WTC11 (cell line): ENCODE results near the gene NKAIN4. TPM values are rescaled to one million over a fixed set of nuclear protein-coding genes. Genes with fewer than 3 reads are reported as not detected.

ENCODE experiments used
- ATAC-seq: fragments of 200-7000 bp; cut with Tn5 transposase; 2 replicates; pipeline ENCODE4 v1.10.0; 2021; ENCODE audit warnings: mild to moderate bottlenecking, moderate library complexity
- Bru-seq: library from RNA; stranded (reverse); fragments of 400-500 nt; gene quantifications from one replicate; lab custom pipeline; 2021; lab: Mats Ljungman, UMichigan
- CTCF ChIA-PET: fragments of 300-600 bp; sonication (Branson Sonifier 250); formaldehyde crosslinking; loops from one replicate; lab custom pipeline; 2021; ENCODE audit warnings: antibody characterized with exemption; lab: Charles Lee
- POLR2A ChIA-PET: fragments of 350-600 bp; sonication (Branson Sonifier 250); formaldehyde crosslinking; loops from one replicate; lab custom pipeline; 2021; ENCODE audit warnings: antibody characterized with exemption; lab: Charles Lee
- DNase-seq: peaks from one replicate; pipeline ENCODE4 v3.0.0; 2021; ENCODE audit warnings: low spot score
- H3K27ac Mint-ChIP-seq: 2 replicates; pipeline ENCODE4 v1.8.0; 2021; ENCODE audit warnings: mixed read lengths
- H3K27me3 Mint-ChIP-seq: 2 replicates; pipeline ENCODE4 v1.8.0; 2021; ENCODE audit warnings: low read depth, mild to moderate bottlenecking, moderate library complexity, mixed read lengths
- H3K36me3 Mint-ChIP-seq: 2 replicates; pipeline ENCODE4 v1.8.0; 2021; ENCODE audit warnings: mixed read lengths
- H3K4me1 Mint-ChIP-seq: 2 replicates; pipeline ENCODE4 v1.8.0; 2022; ENCODE audit warnings: mixed read lengths
- H3K4me3 Mint-ChIP-seq: 2 replicates; pipeline ENCODE4 v1.8.0; 2021; ENCODE audit warnings: mild to moderate bottlenecking, moderate library complexity, mixed read lengths
- H3K9me3 Mint-ChIP-seq: 2 replicates; pipeline ENCODE4 v1.8.0; 2021; ENCODE audit warnings: mixed read lengths
- ATF1 ChIP-seq: sonication (generic); formaldehyde crosslinking; IDR thresholded peaks from 2 replicates; pipeline ENCODE4 v1.8.1; 2023; ENCODE audit warnings: mild to moderate bottlenecking, moderate library complexity, missing genetic modification reagents
- IRF2 ChIP-seq: sonication (generic); formaldehyde crosslinking; IDR thresholded peaks from 2 replicates; pipeline ENCODE4 v1.8.0; 2022; ENCODE audit warnings: low read depth, missing genetic modification reagents, borderline replicate concordance
- MLX ChIP-seq: sonication (generic); formaldehyde crosslinking; IDR thresholded peaks from 2 replicates; pipeline ENCODE4 v1.8.1; 2023; ENCODE audit warnings: mild to moderate bottlenecking, missing genetic modification reagents, moderate library complexity
- NFATC4 ChIP-seq: fragments of 250-450 bp; sonication (Bioruptor Pico); IDR thresholded peaks from 2 replicates; pipeline ENCODE4 v1.9.0; 2021; ENCODE audit warnings: mild to moderate bottlenecking
- NR1H2 ChIP-seq: sonication (generic); formaldehyde crosslinking; IDR thresholded peaks from 2 replicates; pipeline ENCODE4 v1.9.0; 2021; ENCODE audit warnings: mild to moderate bottlenecking, moderate library complexity, missing genetic modification reagents
- ZNF423 ChIP-seq: fragments of 250-450 bp; sonication (Bioruptor Pico); IDR thresholded peaks from 2 replicates; pipeline ENCODE4 v2.1.2; 2022; ENCODE audit warnings: mild to moderate bottlenecking, moderate library complexity
- long read RNA-seq, 3 experiments: library from RNA in 1 of 3; library from capped mRNA in 1 of 3; library from polyadenylated mRNA in 1 of 3; unstranded in 2 of 3; stranded (forward) in 1 of 3; transcript quantifications; one replicate each; pipeline ENCODE4 v2.0.0, GENCODE V29; 2021
- total RNA-seq: library from RNA; stranded (reverse); gene quantifications from 3 replicates; pipeline ENCODE4 v1.2.3, GENCODE V29; 2021
- TF ChIP-seq, protein P1 (sequence below): sonication (generic); formaldehyde crosslinking; IDR thresholded peaks from 2 replicates; pipeline ENCODE4 v1.8.1; 2023; ENCODE audit warnings: mild to moderate bottlenecking, missing genetic modification reagents, moderate library complexity
- TF ChIP-seq, protein P2 (sequence below): sonication (generic); formaldehyde crosslinking; IDR thresholded peaks from 2 replicates; pipeline ENCODE4 v1.8.0; 2023; ENCODE audit warnings: missing genetic modification reagents, mild to moderate bottlenecking, borderline replicate concordance
- TF ChIP-seq, protein P3 (sequence below): sonication (generic); formaldehyde crosslinking; IDR thresholded peaks from 2 replicates; pipeline ENCODE4 v1.8.0; 2022; ENCODE audit warnings: missing genetic modification reagents
- TF ChIP-seq, protein P4 (sequence below): fragments of 250-450 bp; sonication (Bioruptor Pico); conservative IDR thresholded peaks from 2 replicates; pipeline ENCODE4 v1.9.0; 2021; ENCODE audit warnings: mild to moderate bottlenecking
- TF ChIP-seq, protein P5 (sequence below): sonication (generic); formaldehyde crosslinking; IDR thresholded peaks from 2 replicates; pipeline ENCODE4 v1.8.1; 2023; ENCODE audit warnings: mild to moderate bottlenecking, missing genetic modification reagents

NKAIN4 gene
- 7.2 to 11.0 TPM (median 9.6 TPM) in 3 replicates for total RNA-seq
- percentile 31 among the genes with signal in this experiment for Bru-seq, nascent RNA
- long read RNA-seq, experiment 1, transcript NKAIN4-203 (7 exons, 1,430 nt), result major isoform, 17 of 33 reads
- long read RNA-seq, experiment 1, partial matches to known transcripts, result 5 of 33 reads
- long read RNA-seq, experiment 1, other reads (novel, unspliced or antisense), result 11 of 33 reads
- long read RNA-seq, experiment 2, partial matches to known transcripts, result 1 of 7 reads
- long read RNA-seq, experiment 2, other reads (novel, unspliced or antisense), result 5 of 7 reads
- long read RNA-seq, experiment 3, transcript NKAIN4-203 (7 exons, 1,430 nt), result major isoform, 8 of 16 reads
- long read RNA-seq, experiment 3, partial matches to known transcripts, result 1 of 16 reads
- long read RNA-seq, experiment 3, other reads (novel, unspliced or antisense), result 7 of 16 reads

- H3K4me3 Mint-ChIP-seq, result peak within 1 kb of the TSS; percentile 80
- DNase-seq (no peak), ATAC-seq (no peak)
- no peak within 1 kb of the TSS for H3K27ac Mint-ChIP-seq
- H3K4me1 Mint-ChIP-seq, result peaks cover 23% of the 10 kb centered on the region
- ChIA-PET POLR2A (interaction anchor here (1.0 to 1.3 kb wide), 3 partner anchors 23 to 40 kb away, joined by 3 to 4 read pairs (median 3); no protein-coding TSS in a partner anchor), CTCF (interaction anchor here (0.9 to 7.2 kb wide), 12 partner anchors 8 to 284 kb away, joined by 3 to 173 read pairs (median 6); partner anchors contain the start of gene BIRC7)
- no peaks in the 10 kb centered on the region for H3K9me3 Mint-ChIP-seq
- no peaks in the 10 kb centered on the region for H3K36me3 Mint-ChIP-seq
- TF ChIP-seq, protein P1, sequence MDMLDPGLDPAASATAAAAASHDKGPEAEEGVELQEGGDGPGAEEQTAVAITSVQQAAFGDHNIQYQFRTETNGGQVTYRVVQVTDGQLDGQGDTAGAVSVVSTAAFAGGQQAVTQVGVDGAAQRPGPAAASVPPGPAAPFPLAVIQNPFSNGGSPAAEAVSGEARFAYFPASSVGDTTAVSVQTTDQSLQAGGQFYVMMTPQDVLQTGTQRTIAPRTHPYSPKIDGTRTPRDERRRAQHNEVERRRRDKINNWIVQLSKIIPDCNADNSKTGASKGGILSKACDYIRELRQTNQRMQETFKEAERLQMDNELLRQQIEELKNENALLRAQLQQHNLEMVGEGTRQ, result no peak
- TF ChIP-seq ZNF423 (CRISPR knock-in tag), result no peak
- TF ChIP-seq, protein P2, sequence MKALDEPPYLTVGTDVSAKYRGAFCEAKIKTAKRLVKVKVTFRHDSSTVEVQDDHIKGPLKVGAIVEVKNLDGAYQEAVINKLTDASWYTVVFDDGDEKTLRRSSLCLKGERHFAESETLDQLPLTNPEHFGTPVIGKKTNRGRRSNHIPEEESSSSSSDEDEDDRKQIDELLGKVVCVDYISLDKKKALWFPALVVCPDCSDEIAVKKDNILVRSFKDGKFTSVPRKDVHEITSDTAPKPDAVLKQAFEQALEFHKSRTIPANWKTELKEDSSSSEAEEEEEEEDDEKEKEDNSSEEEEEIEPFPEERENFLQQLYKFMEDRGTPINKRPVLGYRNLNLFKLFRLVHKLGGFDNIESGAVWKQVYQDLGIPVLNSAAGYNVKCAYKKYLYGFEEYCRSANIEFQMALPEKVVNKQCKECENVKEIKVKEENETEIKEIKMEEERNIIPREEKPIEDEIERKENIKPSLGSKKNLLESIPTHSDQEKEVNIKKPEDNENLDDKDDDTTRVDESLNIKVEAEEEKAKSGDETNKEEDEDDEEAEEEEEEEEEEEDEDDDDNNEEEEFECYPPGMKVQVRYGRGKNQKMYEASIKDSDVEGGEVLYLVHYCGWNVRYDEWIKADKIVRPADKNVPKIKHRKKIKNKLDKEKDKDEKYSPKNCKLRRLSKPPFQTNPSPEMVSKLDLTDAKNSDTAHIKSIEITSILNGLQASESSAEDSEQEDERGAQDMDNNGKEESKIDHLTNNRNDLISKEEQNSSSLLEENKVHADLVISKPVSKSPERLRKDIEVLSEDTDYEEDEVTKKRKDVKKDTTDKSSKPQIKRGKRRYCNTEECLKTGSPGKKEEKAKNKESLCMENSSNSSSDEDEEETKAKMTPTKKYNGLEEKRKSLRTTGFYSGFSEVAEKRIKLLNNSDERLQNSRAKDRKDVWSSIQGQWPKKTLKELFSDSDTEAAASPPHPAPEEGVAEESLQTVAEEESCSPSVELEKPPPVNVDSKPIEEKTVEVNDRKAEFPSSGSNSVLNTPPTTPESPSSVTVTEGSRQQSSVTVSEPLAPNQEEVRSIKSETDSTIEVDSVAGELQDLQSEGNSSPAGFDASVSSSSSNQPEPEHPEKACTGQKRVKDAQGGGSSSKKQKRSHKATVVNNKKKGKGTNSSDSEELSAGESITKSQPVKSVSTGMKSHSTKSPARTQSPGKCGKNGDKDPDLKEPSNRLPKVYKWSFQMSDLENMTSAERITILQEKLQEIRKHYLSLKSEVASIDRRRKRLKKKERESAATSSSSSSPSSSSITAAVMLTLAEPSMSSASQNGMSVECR (CRISPR knock-in tag), result no peak
- TF ChIP-seq IRF2 (CRISPR knock-in tag), result no peak
- TF ChIP-seq, protein P3, sequence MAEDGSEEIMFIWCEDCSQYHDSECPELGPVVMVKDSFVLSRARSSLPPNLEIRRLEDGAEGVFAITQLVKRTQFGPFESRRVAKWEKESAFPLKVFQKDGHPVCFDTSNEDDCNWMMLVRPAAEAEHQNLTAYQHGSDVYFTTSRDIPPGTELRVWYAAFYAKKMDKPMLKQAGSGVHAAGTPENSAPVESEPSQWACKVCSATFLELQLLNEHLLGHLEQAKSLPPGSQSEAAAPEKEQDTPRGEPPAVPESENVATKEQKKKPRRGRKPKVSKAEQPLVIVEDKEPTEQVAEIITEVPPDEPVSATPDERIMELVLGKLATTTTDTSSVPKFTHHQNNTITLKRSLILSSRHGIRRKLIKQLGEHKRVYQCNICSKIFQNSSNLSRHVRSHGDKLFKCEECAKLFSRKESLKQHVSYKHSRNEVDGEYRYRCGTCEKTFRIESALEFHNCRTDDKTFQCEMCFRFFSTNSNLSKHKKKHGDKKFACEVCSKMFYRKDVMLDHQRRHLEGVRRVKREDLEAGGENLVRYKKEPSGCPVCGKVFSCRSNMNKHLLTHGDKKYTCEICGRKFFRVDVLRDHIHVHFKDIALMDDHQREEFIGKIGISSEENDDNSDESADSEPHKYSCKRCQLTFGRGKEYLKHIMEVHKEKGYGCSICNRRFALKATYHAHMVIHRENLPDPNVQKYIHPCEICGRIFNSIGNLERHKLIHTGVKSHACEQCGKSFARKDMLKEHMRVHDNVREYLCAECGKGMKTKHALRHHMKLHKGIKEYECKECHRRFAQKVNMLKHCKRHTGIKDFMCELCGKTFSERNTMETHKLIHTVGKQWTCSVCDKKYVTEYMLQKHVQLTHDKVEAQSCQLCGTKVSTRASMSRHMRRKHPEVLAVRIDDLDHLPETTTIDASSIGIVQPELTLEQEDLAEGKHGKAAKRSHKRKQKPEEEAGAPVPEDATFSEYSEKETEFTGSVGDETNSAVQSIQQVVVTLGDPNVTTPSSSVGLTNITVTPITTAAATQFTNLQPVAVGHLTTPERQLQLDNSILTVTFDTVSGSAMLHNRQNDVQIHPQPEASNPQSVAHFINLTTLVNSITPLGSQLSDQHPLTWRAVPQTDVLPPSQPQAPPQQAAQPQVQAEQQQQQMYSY, result no peak
- no peak for TF ChIP-seq ATF1 (CRISPR knock-in tag)
- TF ChIP-seq, protein P4, sequence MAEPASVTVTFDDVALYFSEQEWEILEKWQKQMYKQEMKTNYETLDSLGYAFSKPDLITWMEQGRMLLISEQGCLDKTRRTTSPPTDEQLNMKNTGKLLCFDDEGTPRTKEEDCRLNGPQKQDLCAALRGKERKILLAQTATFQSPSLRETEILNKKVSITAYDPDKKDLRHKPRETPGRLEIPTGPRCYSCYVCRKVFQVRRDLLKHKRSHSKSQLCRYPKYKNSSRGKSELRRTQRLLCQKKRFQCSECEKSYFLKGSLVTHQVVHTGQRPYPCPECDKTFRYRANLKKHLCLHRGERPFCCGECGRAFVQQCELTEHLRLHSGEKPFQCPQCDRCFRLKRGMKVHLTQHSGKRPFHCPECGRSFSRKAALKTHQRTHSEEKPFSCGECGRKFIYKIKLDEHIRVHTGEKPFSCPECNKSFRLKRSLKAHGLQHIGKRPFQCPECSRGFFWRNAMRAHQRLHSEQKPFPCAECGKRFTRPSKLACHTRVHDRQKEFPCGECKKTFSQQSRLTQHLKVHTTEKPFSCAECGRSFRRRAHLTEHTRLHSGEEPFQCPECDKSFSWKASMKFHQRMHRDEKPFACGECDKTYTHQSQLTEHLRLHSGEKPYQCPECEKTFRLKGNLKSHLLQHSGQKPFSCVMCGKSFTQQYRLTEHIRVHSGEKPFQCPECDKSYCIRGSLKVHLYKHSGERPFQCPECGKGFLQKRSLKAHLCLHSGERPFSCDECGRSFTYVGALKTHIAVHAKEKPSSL (CRISPR knock-in tag), result no peak
- TF ChIP-seq, protein P5, sequence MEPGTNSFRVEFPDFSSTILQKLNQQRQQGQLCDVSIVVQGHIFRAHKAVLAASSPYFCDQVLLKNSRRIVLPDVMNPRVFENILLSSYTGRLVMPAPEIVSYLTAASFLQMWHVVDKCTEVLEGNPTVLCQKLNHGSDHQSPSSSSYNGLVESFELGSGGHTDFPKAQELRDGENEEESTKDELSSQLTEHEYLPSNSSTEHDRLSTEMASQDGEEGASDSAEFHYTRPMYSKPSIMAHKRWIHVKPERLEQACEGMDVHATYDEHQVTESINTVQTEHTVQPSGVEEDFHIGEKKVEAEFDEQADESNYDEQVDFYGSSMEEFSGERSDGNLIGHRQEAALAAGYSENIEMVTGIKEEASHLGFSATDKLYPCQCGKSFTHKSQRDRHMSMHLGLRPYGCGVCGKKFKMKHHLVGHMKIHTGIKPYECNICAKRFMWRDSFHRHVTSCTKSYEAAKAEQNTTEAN, result no peak
- no peak for TF ChIP-seq NR1H2
- no peak for TF ChIP-seq NFATC4 (CRISPR knock-in tag)
- TF ChIP-seq MLX (CRISPR knock-in tag), result no peak
- peaks cover 51% of the 10 kb centered on the region for H3K27me3 Mint-ChIP-seq
Observed at GRCh38 chr20:63254232-63254605, at the start of gene NKAIN4. TSS of gene NKAIN4 (minus strand) at chr20:63254463. CDS start at chr20:63254450, 13 bp downstream.
